ENCODE results near the gene IDUA. TPM values are rescaled to one million over a fixed set of nuclear protein-coding genes. Genes with fewer than 3 reads are reported as not detected.

IDUA gene
- total and polyA plus RNA-seq, 4 donors: 5.1 to 40.2 (median 27.0) TPM

DNA sequence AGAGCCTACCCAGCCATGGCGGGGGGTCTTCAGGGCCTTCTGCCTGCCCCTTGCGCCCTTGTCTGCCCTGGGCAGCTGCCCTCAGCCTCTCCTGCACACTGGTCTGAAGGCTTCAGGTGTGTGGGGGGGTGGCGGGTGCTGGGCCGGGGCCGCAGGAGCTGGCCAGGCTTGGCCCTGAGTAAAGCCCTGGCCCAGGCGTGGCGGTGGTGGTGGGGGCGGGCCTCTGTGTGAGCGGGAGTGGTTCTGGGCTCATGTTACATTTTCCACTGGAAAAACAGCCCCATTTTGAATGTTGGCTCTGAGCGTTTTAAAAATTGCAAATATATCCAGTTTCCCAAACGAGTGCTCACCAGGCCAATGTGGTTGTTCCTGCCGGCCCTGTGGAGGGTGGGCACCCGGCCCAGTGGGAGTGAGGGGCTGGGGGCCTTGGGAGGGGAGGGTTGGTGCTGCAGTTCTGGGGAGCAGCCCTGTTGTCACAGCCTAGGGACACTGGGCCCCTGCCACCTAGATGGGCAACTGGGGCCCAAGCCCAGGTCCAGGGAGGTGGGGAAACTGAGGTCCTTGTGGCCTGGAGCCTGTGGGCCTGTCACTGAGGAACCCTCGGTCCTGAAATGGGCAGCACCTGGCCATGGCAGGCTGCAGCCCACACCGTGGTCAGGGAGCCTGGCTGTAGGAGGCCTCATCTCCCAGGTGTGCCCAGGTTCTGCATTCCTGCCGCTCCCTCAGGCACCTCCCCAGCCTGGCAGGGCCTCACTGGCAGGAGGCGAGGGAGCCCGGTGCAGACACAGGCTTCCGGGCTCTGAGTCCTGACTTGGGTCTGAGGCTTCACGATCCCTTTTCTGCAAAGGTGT, 52.9 kb downstream of the IDUA start:
- 77% methylated on average over 18 of the region's 20 CpGs for WGBS (ENCODE audit: insufficient coverage)
- Histone ChIP-seq H3K27me3 (ENCODE audit: control insufficient read depth, insufficient read depth, low read length) (peaks cover 15% of the 10 kb centered on the region), H3K4me3 (ENCODE audit: low read depth, low read length) (no peak overlapping the region), H3K4me1 (ENCODE audit: control insufficient read depth, insufficient read depth, low read length) (peaks cover 84% of the 10 kb centered on the region), H3K9me3 (ENCODE audit: control insufficient read depth, insufficient read depth, low read length) (no peaks in the 10 kb centered on the region), H3K36me3 (ENCODE audit: control insufficient read depth, insufficient read depth, low read length) (no peaks in the 10 kb centered on the region), H3K27ac (ENCODE audit: low read depth, low read length) (peak overlapping the region; percentile 61)
- peak in 1 of 6 donors; percentile 51 for DNase-seq (ENCODE audit: low read depth in 4 of 6, low spot score in 6 of 6)

DNA sequence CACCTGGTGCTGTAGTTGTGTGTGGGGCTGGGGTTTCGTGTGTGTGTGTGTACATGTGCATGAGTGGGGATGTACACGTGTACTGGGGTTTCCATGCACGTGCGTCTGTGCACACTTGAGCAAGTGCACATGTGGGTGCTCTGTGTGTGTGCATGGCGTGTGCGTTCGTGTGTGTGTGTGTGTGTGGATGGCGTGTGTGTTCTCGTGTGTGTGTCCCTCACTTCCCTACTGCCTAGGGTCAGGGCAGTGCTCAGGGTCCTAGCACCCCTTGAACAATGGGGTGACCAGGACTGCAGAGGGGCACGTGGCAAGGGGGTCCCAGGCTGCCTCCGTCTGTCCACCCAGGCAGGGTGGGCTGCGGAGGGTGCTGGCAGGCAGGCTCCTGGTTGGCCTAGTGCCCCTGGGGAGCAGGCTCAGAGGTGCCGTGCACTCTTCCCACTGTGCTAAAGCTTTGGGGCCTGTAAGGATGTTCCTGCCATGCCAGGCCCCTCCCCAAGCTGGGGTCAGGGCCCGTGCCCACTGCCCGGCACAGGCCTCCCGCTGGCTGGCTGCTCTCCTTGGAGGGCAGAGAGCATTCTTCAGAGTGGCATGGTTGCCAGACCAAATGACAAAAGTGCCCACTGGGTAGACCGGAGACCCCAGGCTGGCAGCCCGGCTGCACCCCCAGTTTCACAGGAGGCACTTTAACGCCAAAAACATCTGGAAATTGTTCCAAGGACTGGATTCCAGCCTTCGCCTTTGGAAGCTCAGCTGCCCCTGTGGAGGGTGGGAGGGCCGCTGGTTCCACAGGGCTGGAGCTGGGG, 53.7 kb downstream of the IDUA start:
- Histone ChIP-seq H3K9me3 (ENCODE audit: control insufficient read depth, insufficient read depth, low read length) (no peaks in the 10 kb centered on the region), H3K4me1 (ENCODE audit: control insufficient read depth, insufficient read depth, low read length) (peaks cover 84% of the 10 kb centered on the region), H3K27ac (ENCODE audit: low read depth, low read length) (peak overlapping the region; percentile 61), H3K36me3 (ENCODE audit: control insufficient read depth, insufficient read depth, low read length) (no peaks in the 10 kb centered on the region), H3K27me3 (ENCODE audit: control insufficient read depth, insufficient read depth, low read length) (peaks cover 23% of the 10 kb centered on the region), H3K4me3 (ENCODE audit: low read depth, low read length) (no peak overlapping the region)
- DNase-seq (ENCODE audit: low read depth in 4 of 6, low spot score in 6 of 6): no peak
- WGBS (ENCODE audit: insufficient coverage): 77% methylated on average over 17 of the region's 21 CpGs

DNA sequence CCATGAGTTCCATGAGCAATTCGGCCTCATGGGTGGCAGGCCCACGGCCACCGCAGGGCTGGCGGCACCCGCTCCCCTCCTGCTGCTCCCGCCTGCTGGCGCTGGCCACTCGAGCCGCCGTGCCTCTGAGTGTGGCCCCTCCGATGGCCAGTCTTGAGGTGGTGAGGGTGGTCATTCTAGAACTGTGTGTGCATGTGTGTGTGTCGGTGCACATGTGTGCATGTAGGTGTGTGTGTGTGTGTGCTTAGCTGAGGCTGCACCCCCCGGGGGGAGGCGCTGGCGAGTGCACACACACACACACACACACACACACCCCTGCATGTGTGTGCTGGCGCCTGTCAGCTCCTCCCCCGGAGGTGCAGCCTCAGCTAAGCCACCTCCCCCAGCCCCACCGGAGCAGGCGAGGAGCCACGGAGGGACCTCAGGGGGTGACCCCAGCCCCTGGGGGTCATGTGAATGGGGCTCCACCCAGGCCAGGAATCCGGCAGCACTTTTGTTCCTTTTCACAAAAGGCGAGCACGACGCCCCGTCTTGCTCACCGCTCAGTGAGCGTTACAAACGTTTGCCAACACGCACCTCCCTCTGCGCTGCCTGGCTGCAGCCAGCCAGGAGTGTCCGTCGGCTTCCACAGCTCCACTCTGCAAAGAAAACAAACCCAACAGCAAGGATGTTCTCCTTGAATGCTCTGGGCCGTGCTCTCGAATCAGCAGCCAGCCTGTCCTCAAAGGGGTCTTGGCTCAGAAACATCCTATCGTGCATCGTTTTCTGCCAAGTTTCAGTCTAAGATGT, 54.5 kb downstream of the IDUA start:
- DNase-seq (ENCODE audit: low read depth in 4 of 6, low spot score in 6 of 6): peak in 2 of 6 donors; percentile 72 to 90
- no peaks in the 10 kb centered on the region for H3K36me3 ChIP-seq (ENCODE audit: control insufficient read depth, insufficient read depth, low read length)
- 29% methylated on average over 30 of the region's 36 CpGs for WGBS (ENCODE audit: insufficient coverage)
- H3K9me3 ChIP-seq (ENCODE audit: control insufficient read depth, insufficient read depth, low read length): no peaks in the 10 kb centered on the region
- H3K27ac ChIP-seq (ENCODE audit: low read depth, low read length): peak overlapping the region; percentile 20
- peaks cover 81% of the 10 kb centered on the region for H3K4me1 ChIP-seq (ENCODE audit: control insufficient read depth, insufficient read depth, low read length)
- peaks cover 24% of the 10 kb centered on the region for H3K27me3 ChIP-seq (ENCODE audit: control insufficient read depth, insufficient read depth, low read length)
- no peak overlapping the region for H3K4me3 ChIP-seq (ENCODE audit: low read depth, low read length)

DNA sequence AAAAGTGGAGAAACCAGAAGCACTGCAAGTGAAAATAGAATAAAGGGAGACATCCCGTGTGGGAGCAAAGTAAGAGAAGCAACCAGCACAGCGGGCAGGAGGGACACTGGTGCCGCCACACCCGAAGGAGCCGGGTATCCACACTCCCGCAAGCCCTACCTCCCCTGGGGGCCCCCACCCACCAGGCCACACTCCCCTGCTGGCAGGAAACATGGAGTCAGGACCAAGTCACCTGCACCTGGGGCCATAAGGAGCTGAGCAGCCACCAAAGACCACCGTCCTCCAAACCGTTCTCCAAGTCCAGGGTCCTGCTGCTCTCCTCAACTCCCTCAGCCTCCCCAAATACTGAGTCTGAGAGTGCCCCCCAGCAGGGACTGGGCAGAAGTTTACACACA, 55.1 kb downstream of the IDUA start:
- H3K9me3 ChIP-seq (ENCODE audit: control insufficient read depth, insufficient read depth, low read length): no peaks in the 10 kb centered on the region
- WGBS (ENCODE audit: insufficient coverage): 46% methylated on average over 7 of the region's 8 CpGs
- H3K27ac ChIP-seq (ENCODE audit: low read depth, low read length): peak overlapping the region; percentile 20
- H3K27me3 ChIP-seq (ENCODE audit: control insufficient read depth, insufficient read depth, low read length): peaks cover 24% of the 10 kb centered on the region
- no peaks in the 10 kb centered on the region for H3K36me3 ChIP-seq (ENCODE audit: control insufficient read depth, insufficient read depth, low read length)
- peaks cover 81% of the 10 kb centered on the region for H3K4me1 ChIP-seq (ENCODE audit: control insufficient read depth, insufficient read depth, low read length)
- DNase-seq (ENCODE audit: low read depth in 4 of 6, low spot score in 6 of 6): no peak
- H3K4me3 ChIP-seq (ENCODE audit: low read depth, low read length): no peak overlapping the region

DNA sequence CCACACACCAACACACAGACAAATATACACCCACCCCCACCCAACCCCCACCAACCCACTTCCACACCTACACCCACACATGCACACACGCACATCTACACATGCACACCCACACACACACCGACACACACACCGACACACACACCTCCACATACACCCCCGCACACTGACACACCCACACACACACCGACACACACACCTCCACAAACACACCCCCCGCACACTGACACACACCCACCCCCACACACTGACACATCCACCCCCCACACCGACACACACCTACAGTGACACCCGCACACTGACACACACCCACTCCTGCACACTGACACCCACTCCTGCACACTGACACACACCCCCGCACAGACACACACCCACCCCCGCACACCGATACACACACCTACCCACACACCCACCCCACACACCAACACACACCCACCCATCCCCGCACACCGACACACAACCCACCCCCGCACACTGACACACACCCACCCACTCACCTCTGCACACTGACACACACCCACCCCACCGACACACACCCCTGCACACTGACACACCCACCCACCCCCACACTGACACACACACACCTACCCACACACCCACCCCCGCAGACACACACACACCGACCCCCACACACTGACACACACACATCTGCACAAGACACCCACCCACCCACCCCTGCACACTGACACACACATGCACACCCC, 55.7 kb downstream of the IDUA start:
- no peaks in the 10 kb centered on the region for H3K9me3 ChIP-seq (ENCODE audit: control insufficient read depth, insufficient read depth, low read length)
- H3K27me3 ChIP-seq (ENCODE audit: control insufficient read depth, insufficient read depth, low read length): peaks cover 24% of the 10 kb centered on the region
- H3K4me3 ChIP-seq (ENCODE audit: low read depth, low read length): no peak overlapping the region
- WGBS (ENCODE audit: insufficient coverage): 83% methylated on average over 6 of the region's 17 CpGs
- no peak overlapping the region for H3K27ac ChIP-seq (ENCODE audit: low read depth, low read length)
- H3K36me3 ChIP-seq (ENCODE audit: control insufficient read depth, insufficient read depth, low read length): no peaks in the 10 kb centered on the region
- DNase-seq (ENCODE audit: low read depth in 4 of 6, low spot score in 6 of 6): no peak
- H3K4me1 ChIP-seq (ENCODE audit: control insufficient read depth, insufficient read depth, low read length): peaks cover 81% of the 10 kb centered on the region

DNA sequence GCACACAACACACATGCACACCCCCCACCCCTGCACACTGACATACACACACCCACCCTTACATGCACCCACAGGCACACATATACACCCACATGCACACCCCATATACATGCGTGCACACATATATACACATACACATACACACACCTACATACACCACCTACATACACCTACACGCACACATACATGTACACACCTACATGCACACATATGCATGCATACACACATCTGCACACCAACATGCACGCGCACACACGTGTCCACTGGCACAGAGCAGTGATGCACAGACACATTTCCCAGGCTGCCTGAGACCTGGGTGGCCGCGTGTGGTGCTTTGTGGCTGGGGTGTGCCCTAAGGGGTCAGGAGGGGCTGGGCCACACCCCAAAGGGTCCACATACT, 56.3 kb downstream of the IDUA start:
- no peak overlapping the region for H3K4me3 ChIP-seq (ENCODE audit: low read depth, low read length)

GRCh38 chr4:1043651-1044468, 57.0 kb downstream of the IDUA start:
- Histone ChIP-seq H3K4me3 (ENCODE audit: low read depth, low read length) (no peak overlapping the region), H3K9me3 (ENCODE audit: control insufficient read depth, insufficient read depth, low read length) (no peaks in the 10 kb centered on the region), H3K27ac (ENCODE audit: low read depth, low read length) (peak overlapping the region; percentile 42), H3K27me3 (ENCODE audit: control insufficient read depth, insufficient read depth, low read length) (peaks cover 24% of the 10 kb centered on the region), H3K4me1 (ENCODE audit: control insufficient read depth, insufficient read depth, low read length) (peaks cover 83% of the 10 kb centered on the region), H3K36me3 (ENCODE audit: control insufficient read depth, insufficient read depth, low read length) (no peaks in the 10 kb centered on the region)
- 46% methylated on average over 24 of the region's 36 CpGs for WGBS (ENCODE audit: insufficient coverage)
- DNase-seq (ENCODE audit: low read depth in 4 of 6, low spot score in 6 of 6): peak in 1 of 6 donors; percentile 73

More for the DNA sequence above, 56.3 kb downstream of the IDUA start:
- H3K27me3 ChIP-seq (ENCODE audit: control insufficient read depth, insufficient read depth, low read length): peaks cover 24% of the 10 kb centered on the region
- peaks cover 86% of the 10 kb centered on the region for H3K4me1 ChIP-seq (ENCODE audit: control insufficient read depth, insufficient read depth, low read length)
- H3K9me3 ChIP-seq (ENCODE audit: control insufficient read depth, insufficient read depth, low read length): no peaks in the 10 kb centered on the region
- 69% methylated on average over 7 of the region's 7 CpGs for WGBS (ENCODE audit: insufficient coverage)
- no peak for DNase-seq (ENCODE audit: low read depth in 4 of 6, low spot score in 6 of 6)
- H3K36me3 ChIP-seq (ENCODE audit: control insufficient read depth, insufficient read depth, low read length): no peaks in the 10 kb centered on the region
- H3K27ac ChIP-seq (ENCODE audit: low read depth, low read length): no peak overlapping the region

GRCh38 chr4:1044469-1045192, 57.8 kb downstream of the IDUA start:
- no peaks in the 10 kb centered on the region for H3K9me3 ChIP-seq (ENCODE audit: control insufficient read depth, insufficient read depth, low read length)
- 86% methylated on average over 11 of the region's 12 CpGs for WGBS (ENCODE audit: insufficient coverage)
- H3K4me3 ChIP-seq (ENCODE audit: low read depth, low read length): no peak overlapping the region
- H3K27ac ChIP-seq (ENCODE audit: low read depth, low read length): no peak overlapping the region
- H3K36me3 ChIP-seq (ENCODE audit: control insufficient read depth, insufficient read depth, low read length): no peaks in the 10 kb centered on the region
- no peak for DNase-seq (ENCODE audit: low read depth in 4 of 6, low spot score in 6 of 6)
- peaks cover 80% of the 10 kb centered on the region for H3K4me1 ChIP-seq (ENCODE audit: control insufficient read depth, insufficient read depth, low read length)
- peaks cover 24% of the 10 kb centered on the region for H3K27me3 ChIP-seq (ENCODE audit: control insufficient read depth, insufficient read depth, low read length)

Measured in spinal cord (tissue), 10 donors.